Neural progenitor cell (in vitro differentiated cells): ENCODE data around the gene DDHD1. TPM values are rescaled to one million over a fixed set of nuclear protein-coding genes. Genes with fewer than 3 reads are reported as not detected.

Experiments
- DNase-seq: peaks from one replicate; pipeline ENCODE4 v3.0.0-alpha.2; 2016; ENCODE audit warnings: low spot score
- H2AFZ ChIP-seq: fragments of 200-600 bp; sonication (generic); replicated peaks from 2 replicates; pipeline ENCODE4 v1.6.1; 2016; ENCODE audit warnings: antibody characterized with exemption
- H3F3A ChIP-seq: fragments of 200-600 bp; sonication (generic); 2 replicates; pipeline ENCODE4 v1.6.1; 2016; ENCODE audit warnings: antibody characterized with exemption, low read depth
- H3K27ac ChIP-seq: fragments of 200-600 bp; sonication (generic); 2 replicates; pipeline ENCODE4 v1.5.1; 2016; ENCODE audit warnings: mild to moderate bottlenecking
- H3K27me3 ChIP-seq: fragments of 200-600 bp; sonication (generic); 2 replicates; pipeline ENCODE4 v1.6.1; 2016; ENCODE audit warnings: mild to moderate bottlenecking, moderate library complexity
- H3K36me3 ChIP-seq: fragments of 200-600 bp; sonication (generic); 2 replicates; pipeline ENCODE4 v1.5.1; 2016
- H3K4me1 ChIP-seq: fragments of 200-600 bp; sonication (generic); 2 replicates; pipeline ENCODE4 v1.6.1; 2016; ENCODE audit warnings: mixed run types
- H3K4me2 ChIP-seq: fragments of 200-600 bp; sonication (generic); 2 replicates; pipeline ENCODE4 v1.6.1; 2016
- H3K4me3 ChIP-seq: fragments of 200-600 bp; sonication (generic); 2 replicates; pipeline ENCODE4 v1.5.1; 2016
- H3K79me2 ChIP-seq: fragments of 200-600 bp; sonication (generic); 2 replicates; pipeline ENCODE4 v1.6.1; 2016; ENCODE audit warnings: low read depth
- H3K9ac ChIP-seq: fragments of 200-600 bp; sonication (generic); 2 replicates; pipeline ENCODE4 v1.6.1; 2016
- H3K9me3 ChIP-seq: fragments of 200-600 bp; sonication (generic); 2 replicates; pipeline ENCODE4 v1.5.1; 2016; ENCODE audit warnings: low read depth
- H4K20me1 ChIP-seq: fragments of 200-600 bp; sonication (generic); 2 replicates; pipeline ENCODE4 v1.6.1; 2016; ENCODE audit warnings: low read depth
- H3K27ac Mint-ChIP-seq: 3 replicates; pipeline ENCODE4 v1.8.0; 2021; ENCODE audit warnings: mixed read lengths
- H3K27me3 Mint-ChIP-seq: 2 replicates; pipeline ENCODE4 v1.8.0; 2022; ENCODE audit warnings: low read depth, mild to moderate bottlenecking, inconsistent platforms, moderate library complexity, mixed read lengths; ENCODE audit not compliant: insufficient read depth
- H3K36me3 Mint-ChIP-seq: 3 replicates; pipeline ENCODE4 v1.8.0; 2021; ENCODE audit warnings: mixed read lengths
- H3K4me1 Mint-ChIP-seq: 3 replicates; pipeline ENCODE4 v1.8.0; 2021; ENCODE audit warnings: mixed read lengths
- H3K4me3 Mint-ChIP-seq: 3 replicates; pipeline ENCODE4 v1.8.0; 2021; ENCODE audit warnings: mild to moderate bottlenecking, moderate library complexity, mixed read lengths
- H3K9me3 Mint-ChIP-seq: 3 replicates; pipeline ENCODE4 v1.8.0; 2020; ENCODE audit warnings: mixed read lengths
- EZH2 ChIP-seq: fragments of 200-600 bp; sonication (generic); IDR thresholded peaks from 2 replicates; pipeline ENCODE4 v1.6.1; 2017; ENCODE audit warnings: antibody characterized with exemption, mild to moderate bottlenecking, moderate library complexity
- EZH2phosphoT487 ChIP-seq: fragments of 200-600 bp; sonication (generic); IDR thresholded peaks from 2 replicates; pipeline ENCODE4 v1.6.1; 2017; ENCODE audit warnings: antibody characterized with exemption
- total RNA-seq: library from RNA; depleted of rRNA; stranded (reverse); fragments of >200 nt; gene quantifications from 2 replicates; pipeline ENCODE4 v1.2.3, GENCODE V29; 2015; ENCODE audit warnings: low replicate concordance
- TF ChIP-seq, protein P1 (sequence below): fragments of 200-600 bp; sonication (generic); IDR thresholded peaks from 2 replicates; pipeline ENCODE4 v1.5.1; 2017; ENCODE audit warnings: antibody characterized with exemption, mild to moderate bottlenecking

The DDHD1 gene
- total RNA-seq, 1 donor from 2014 or later, result 30.2 TPM

GRCh38 chr14:53151523-53152183, 1.5 kb downstream of the DDHD1 start:
- peaks cover 19% of the 10 kb centered on the region for H3K4me1 Mint-ChIP-seq
- Histone ChIP-seq H3K36me3 (no peaks in the 10 kb centered on the region), H3K9me3 (no peaks in the 10 kb centered on the region), H3K4me1 (peaks cover 13% of the 10 kb centered on the region), H3F3A (peaks cover 21% of the 10 kb centered on the region), H3K27ac (no peak overlapping the region), H3K27me3 (no peaks in the 10 kb centered on the region), H3K9ac (peak overlapping the region; percentile 72), H2AFZ (peak overlapping the region; percentile 92), H4K20me1 (peaks cover 35% of the 10 kb centered on the region), H3K4me3 (peak overlapping the region; percentile 99), H3K79me2 (peaks cover 59% of the 10 kb centered on the region), H3K4me2 (peak overlapping the region; percentile 87)
- H3K27me3 Mint-ChIP-seq, result no peaks in the 10 kb centered on the region
- peak overlapping the region; percentile 97 for H3K4me3 Mint-ChIP-seq
- peaks cover 15% of the 10 kb centered on the region for H3K36me3 Mint-ChIP-seq
- peak; percentile 61 for DNase-seq
- H3K27ac Mint-ChIP-seq, result peak overlapping the region; percentile 95
- H3K9me3 Mint-ChIP-seq, result peaks cover 6% of the 10 kb centered on the region
- TF ChIP-seq EZH2phosphoT487, result no peak
- TF ChIP-seq, protein P1, sequence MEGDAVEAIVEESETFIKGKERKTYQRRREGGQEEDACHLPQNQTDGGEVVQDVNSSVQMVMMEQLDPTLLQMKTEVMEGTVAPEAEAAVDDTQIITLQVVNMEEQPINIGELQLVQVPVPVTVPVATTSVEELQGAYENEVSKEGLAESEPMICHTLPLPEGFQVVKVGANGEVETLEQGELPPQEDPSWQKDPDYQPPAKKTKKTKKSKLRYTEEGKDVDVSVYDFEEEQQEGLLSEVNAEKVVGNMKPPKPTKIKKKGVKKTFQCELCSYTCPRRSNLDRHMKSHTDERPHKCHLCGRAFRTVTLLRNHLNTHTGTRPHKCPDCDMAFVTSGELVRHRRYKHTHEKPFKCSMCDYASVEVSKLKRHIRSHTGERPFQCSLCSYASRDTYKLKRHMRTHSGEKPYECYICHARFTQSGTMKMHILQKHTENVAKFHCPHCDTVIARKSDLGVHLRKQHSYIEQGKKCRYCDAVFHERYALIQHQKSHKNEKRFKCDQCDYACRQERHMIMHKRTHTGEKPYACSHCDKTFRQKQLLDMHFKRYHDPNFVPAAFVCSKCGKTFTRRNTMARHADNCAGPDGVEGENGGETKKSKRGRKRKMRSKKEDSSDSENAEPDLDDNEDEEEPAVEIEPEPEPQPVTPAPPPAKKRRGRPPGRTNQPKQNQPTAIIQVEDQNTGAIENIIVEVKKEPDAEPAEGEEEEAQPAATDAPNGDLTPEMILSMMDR, result peak; percentile 29
- peak; percentile 9 for TF ChIP-seq EZH2

- peak overlapping the region; percentile 87 for H3K4me2 ChIP-seq
- no peaks in the 10 kb centered on the region for H3K27me3 Mint-ChIP-seq
- peaks cover 13% of the 10 kb centered on the region for H3K4me1 ChIP-seq
- H3K27me3 ChIP-seq, result no peaks in the 10 kb centered on the region
- no peak overlapping the region for H3K9ac ChIP-seq
- no peak overlapping the region for H2AFZ ChIP-seq
- peaks cover 21% of the 10 kb centered on the region for H3F3A ChIP-seq
- peaks cover 77% of the 10 kb centered on the region for H3K79me2 ChIP-seq
- no peak overlapping the region for H3K27ac Mint-ChIP-seq
- DNase-seq, result no peak
- no peak overlapping the region for H3K27ac ChIP-seq
- H3K4me3 ChIP-seq, result peak overlapping the region; percentile 7
- peaks cover 15% of the 10 kb centered on the region for H3K9me3 Mint-ChIP-seq
- peaks cover 23% of the 10 kb centered on the region for H3K36me3 Mint-ChIP-seq
- peaks cover 35% of the 10 kb centered on the region for H4K20me1 ChIP-seq
- H3K4me3 Mint-ChIP-seq, result peak overlapping the region; percentile 97
- H3K4me1 Mint-ChIP-seq, result peaks cover 19% of the 10 kb centered on the region
- no peaks in the 10 kb centered on the region for H3K9me3 ChIP-seq
- no peaks in the 10 kb centered on the region for H3K36me3 ChIP-seq
- no peak for TF ChIP-seq EZH2phosphoT487
- TF ChIP-seq, protein P1, result no peak
Measured at GRCh38 chr14:53149668-53150316, 3.3 kb downstream of the DDHD1 start.

GRCh38 chr14:53148671-53149070, 4.5 kb downstream of the DDHD1 start:
- Histone ChIP-seq H3K4me1 (peaks cover 13% of the 10 kb centered on the region), H3K27ac (no peak overlapping the region), H3K36me3 (no peaks in the 10 kb centered on the region), H3K79me2 (peaks cover 89% of the 10 kb centered on the region), H3K9ac (no peak overlapping the region), H3F3A (peaks cover 16% of the 10 kb centered on the region), H2AFZ (no peak overlapping the region), H4K20me1 (peaks cover 35% of the 10 kb centered on the region), H3K27me3 (no peaks in the 10 kb centered on the region), H3K4me3 (no peak overlapping the region), H3K9me3 (no peaks in the 10 kb centered on the region), H3K4me2 (no peak overlapping the region)
- H3K27me3 Mint-ChIP-seq, result no peaks in the 10 kb centered on the region
- H3K27ac Mint-ChIP-seq, result no peak overlapping the region
- no peak for TF ChIP-seq EZH2
- TF ChIP-seq, protein P1, result no peak
- H3K4me3 Mint-ChIP-seq, result no peak overlapping the region
- H3K9me3 Mint-ChIP-seq, result peaks cover 24% of the 10 kb centered on the region
- no peak for DNase-seq
- peaks cover 18% of the 10 kb centered on the region for H3K4me1 Mint-ChIP-seq
- H3K36me3 Mint-ChIP-seq, result peaks cover 29% of the 10 kb centered on the region
